GM18870 (cell line): ENCODE measurements around the gene WNT7A.

Source experiments
- ATAC-seq: cut with Tn5 transposase; IDR thresholded peaks from one replicate; pipeline ENCODE4 v1.9.1; 2021; ENCODE audit warnings: moderate library complexity; ENCODE audit not compliant: unreplicated experiment

The WNT7A gene

GRCh38 chr3:13849018-13849417, 30.9 kb downstream of the WNT7A start:
- no peak for ATAC-seq

GRCh38 chr3:13846716-13847570, 32.9 kb downstream of the WNT7A start:
- no peak for ATAC-seq

- ATAC-seq: no peak
Measured at GRCh38 chr3:13846238-13846637, 33.6 kb downstream of the WNT7A start.

GRCh38 chr3:13845806-13846205, 34.1 kb downstream of the WNT7A start:
- ATAC-seq: no peak

- no peak for ATAC-seq
Measured at GRCh38 chr3:13844911-13845310, 35.0 kb downstream of the WNT7A start.

GRCh38 chr3:13844286-13844685, 35.6 kb downstream of the WNT7A start:
- ATAC-seq: no peak

- ATAC-seq: no peak
Measured at GRCh38 chr3:13843351-13843750, 36.5 kb downstream of the WNT7A start.

- ATAC-seq: no peak
Measured at GRCh38 chr3:13842226-13842625, 37.6 kb downstream of the WNT7A start.

GRCh38 chr3:13841826-13842225, 38.0 kb downstream of the WNT7A start:
- ATAC-seq: no peak

GRCh38 chr3:13841141-13841540, 38.7 kb downstream of the WNT7A start:
- no peak for ATAC-seq

GRCh38 chr3:13840456-13840855, 39.4 kb downstream of the WNT7A start:
- ATAC-seq: no peak

GRCh38 chr3:13839726-13840340, 40.0 kb downstream of the WNT7A start:
- no peak for ATAC-seq

GRCh38 chr3:13839253-13839652, 40.6 kb downstream of the WNT7A start:
- ATAC-seq: no peak

- ATAC-seq: no peak
Measured at GRCh38 chr3:13838421-13838820, 41.5 kb downstream of the WNT7A start.

GRCh38 chr3:13837751-13838150, 42.1 kb downstream of the WNT7A start:
- no peak for ATAC-seq

GRCh38 chr3:13836658-13837587, 42.9 kb downstream of the WNT7A start:
- ATAC-seq: no peak

- ATAC-seq: no peak
Measured at GRCh38 chr3:13835246-13835645, 44.6 kb downstream of the WNT7A start.

- ATAC-seq: no peak
Measured at GRCh38 chr3:13834258-13835035, 45.4 kb downstream of the WNT7A start.

GRCh38 chr3:13833506-13834257, 46.2 kb downstream of the WNT7A start:
- no peak for ATAC-seq

- ATAC-seq: no peak
Measured at GRCh38 chr3:13832130-13832529, 47.7 kb downstream of the WNT7A start.
